Smooth muscle cell (in vitro differentiated cells): ENCODE results near the gene NDUFB4. TPM values are rescaled to one million over a fixed set of nuclear protein-coding genes. Genes with fewer than 3 reads are reported as not detected.

Experiments
- DNase-seq: peaks from one replicate; lab custom pipeline; 2025; ENCODE audit not compliant: unreplicated experiment; lab: John Stamatoyannopoulos, UW
- H2AFZ ChIP-seq: fragments of 200-600 bp; sonication (generic); 2 replicates; pipeline ENCODE4 v1.6.0; 2016; ENCODE audit warnings: antibody characterized with exemption, low read depth, mild to moderate bottlenecking
- H3F3A ChIP-seq: fragments of 200-600 bp; sonication (generic); 2 replicates; pipeline ENCODE4 v1.6.0; 2017; ENCODE audit warnings: antibody characterized with exemption, low read depth
- H3K27ac ChIP-seq: fragments of 200-600 bp; sonication (generic); 2 replicates; pipeline ENCODE4 v1.5.1; 2016; ENCODE audit warnings: low read depth, mild to moderate bottlenecking
- H3K27me3 ChIP-seq: fragments of 200-600 bp; sonication (generic); 2 replicates; pipeline ENCODE4 v1.6.1; 2016; ENCODE audit warnings: low read depth, mild to moderate bottlenecking
- H3K36me3 ChIP-seq: fragments of 200-600 bp; sonication (generic); 2 replicates; pipeline ENCODE4 v1.5.1; 2016; ENCODE audit warnings: low read depth
- H3K4me1 ChIP-seq: fragments of 200-600 bp; sonication (generic); 2 replicates; pipeline ENCODE4 v1.5.1; 2016; ENCODE audit warnings: low read depth
- H3K4me2 ChIP-seq: fragments of 200-600 bp; sonication (generic); 2 replicates; pipeline ENCODE4 v1.6.0; 2016; ENCODE audit warnings: mild to moderate bottlenecking
- H3K4me3 ChIP-seq: fragments of 200-600 bp; sonication (generic); 2 replicates; pipeline ENCODE4 v1.5.1; 2016; ENCODE audit warnings: mild to moderate bottlenecking
- H3K79me2 ChIP-seq: fragments of 200-600 bp; sonication (generic); 2 replicates; pipeline ENCODE4 v1.6.0; 2016; ENCODE audit warnings: low read depth, mild to moderate bottlenecking
- H3K9ac ChIP-seq: fragments of 200-600 bp; sonication (generic); 2 replicates; pipeline ENCODE4 v1.6.0; 2016; ENCODE audit warnings: low read depth
- H3K9me3 ChIP-seq: fragments of 200-600 bp; sonication (generic); replicated peaks from 2 replicates; pipeline ENCODE4 v1.5.1; 2016; ENCODE audit warnings: low read depth
- H4K20me1 ChIP-seq: fragments of 200-600 bp; sonication (generic); 2 replicates; pipeline ENCODE4 v1.6.0; 2016; ENCODE audit warnings: low read depth
- WGBS: methylation state at CpG from one replicate; pipeline ENCODE4 v1.1.7; 2016; ENCODE audit warnings: low lambda C conversion rate; 5-methylcytosine and 5-hydroxymethylcytosine counted together
- polyA plus RNA-seq: library from polyadenylated mRNA; unstranded; fragments of >200 nt; fragmentation: Nextera tagmentation; extraction: Ambion mirVana; gene quantifications from 2 replicates; pipeline ENCODE4 v1.2.1, GENCODE V29; 2016
- total RNA-seq: library from RNA; depleted of rRNA; stranded (reverse); fragments of >200 nt; gene quantifications from 2 replicates; pipeline ENCODE4 v1.2.3, GENCODE V29; 2014
- TF ChIP-seq, protein P1 (sequence below): fragments of 200-600 bp; sonication (generic); IDR thresholded peaks from 2 replicates; pipeline ENCODE4 v1.5.1; 2017; ENCODE audit warnings: borderline replicate concordance, mild to moderate bottlenecking, antibody characterized with exemption; ENCODE audit not compliant: insufficient read depth, poor library complexity, severe bottlenecking

Gene NDUFB4
- total and polyA plus RNA-seq, 2 experiments from 2014 or later: 270 to 493 TPM

GRCh38 chr3:120596853-120597223, 702 bp downstream of the NDUFB4 start:
- H4K20me1 ChIP-seq: peaks cover 21% of the 10 kb centered on the region
- H3K27me3 ChIP-seq: no peaks in the 10 kb centered on the region
- H3F3A ChIP-seq: peaks cover 36% of the 10 kb centered on the region
- 49% methylated on average over 3 of the region's 3 CpGs for WGBS
- peak overlapping the region; percentile 85 for H2AFZ ChIP-seq
- H3K4me1 ChIP-seq: peaks cover 17% of the 10 kb centered on the region
- peak overlapping the region; percentile 97 for H3K9ac ChIP-seq
- TF ChIP-seq, protein P1, sequence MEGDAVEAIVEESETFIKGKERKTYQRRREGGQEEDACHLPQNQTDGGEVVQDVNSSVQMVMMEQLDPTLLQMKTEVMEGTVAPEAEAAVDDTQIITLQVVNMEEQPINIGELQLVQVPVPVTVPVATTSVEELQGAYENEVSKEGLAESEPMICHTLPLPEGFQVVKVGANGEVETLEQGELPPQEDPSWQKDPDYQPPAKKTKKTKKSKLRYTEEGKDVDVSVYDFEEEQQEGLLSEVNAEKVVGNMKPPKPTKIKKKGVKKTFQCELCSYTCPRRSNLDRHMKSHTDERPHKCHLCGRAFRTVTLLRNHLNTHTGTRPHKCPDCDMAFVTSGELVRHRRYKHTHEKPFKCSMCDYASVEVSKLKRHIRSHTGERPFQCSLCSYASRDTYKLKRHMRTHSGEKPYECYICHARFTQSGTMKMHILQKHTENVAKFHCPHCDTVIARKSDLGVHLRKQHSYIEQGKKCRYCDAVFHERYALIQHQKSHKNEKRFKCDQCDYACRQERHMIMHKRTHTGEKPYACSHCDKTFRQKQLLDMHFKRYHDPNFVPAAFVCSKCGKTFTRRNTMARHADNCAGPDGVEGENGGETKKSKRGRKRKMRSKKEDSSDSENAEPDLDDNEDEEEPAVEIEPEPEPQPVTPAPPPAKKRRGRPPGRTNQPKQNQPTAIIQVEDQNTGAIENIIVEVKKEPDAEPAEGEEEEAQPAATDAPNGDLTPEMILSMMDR: no peak
- peak overlapping the region; percentile 91 for H3K27ac ChIP-seq
- peaks cover 35% of the 10 kb centered on the region for H3K79me2 ChIP-seq
- peak overlapping the region; percentile 78 for H3K4me3 ChIP-seq
- DNase-seq: no peak
- H3K4me2 ChIP-seq: peak overlapping the region; percentile 93
- peaks cover 11% of the 10 kb centered on the region for H3K36me3 ChIP-seq
- no peaks in the 10 kb centered on the region for H3K9me3 ChIP-seq

GRCh38 chr3:120597445-120598049, 1.4 kb downstream of the NDUFB4 start:
- Histone ChIP-seq H3K79me2 (peaks cover 35% of the 10 kb centered on the region), H3K27me3 (no peaks in the 10 kb centered on the region), H3K4me1 (peaks cover 17% of the 10 kb centered on the region), H4K20me1 (peaks cover 23% of the 10 kb centered on the region), H3K9me3 (no peaks in the 10 kb centered on the region), H3K27ac (peak overlapping the region; percentile 14), H3F3A (peaks cover 37% of the 10 kb centered on the region), H3K4me2 (peak overlapping the region; percentile 93), H2AFZ (no peak overlapping the region), H3K36me3 (peaks cover 11% of the 10 kb centered on the region), H3K4me3 (peak overlapping the region; percentile 78), H3K9ac (peak overlapping the region; percentile 43)
- no peak for DNase-seq
- TF ChIP-seq, protein P1: no peak
- 95% methylated on average over 1 of the region's 1 CpG for WGBS

- H3K4me1 ChIP-seq: peaks cover 17% of the 10 kb centered on the region
- no peaks in the 10 kb centered on the region for H3K27me3 ChIP-seq
- H3K4me2 ChIP-seq: peak overlapping the region; percentile 93
- H2AFZ ChIP-seq: no peak overlapping the region
- H3K4me3 ChIP-seq: peak overlapping the region; percentile 16
- H3K9ac ChIP-seq: peak overlapping the region; percentile 5
- H3K9me3 ChIP-seq: no peaks in the 10 kb centered on the region
- 90% methylated on average over 3 of the region's 3 CpGs for WGBS
- peaks cover 11% of the 10 kb centered on the region for H3K36me3 ChIP-seq
- TF ChIP-seq, protein P1: no peak
- H3K27ac ChIP-seq: peak overlapping the region; percentile 14
- peaks cover 35% of the 10 kb centered on the region for H3K79me2 ChIP-seq
- peaks cover 23% of the 10 kb centered on the region for H4K20me1 ChIP-seq
- no peak for DNase-seq
- H3F3A ChIP-seq: peaks cover 43% of the 10 kb centered on the region
These were observed 3.1 kb downstream of the NDUFB4 start for GRCh38 chr3:120599211-120599610.

DNA sequence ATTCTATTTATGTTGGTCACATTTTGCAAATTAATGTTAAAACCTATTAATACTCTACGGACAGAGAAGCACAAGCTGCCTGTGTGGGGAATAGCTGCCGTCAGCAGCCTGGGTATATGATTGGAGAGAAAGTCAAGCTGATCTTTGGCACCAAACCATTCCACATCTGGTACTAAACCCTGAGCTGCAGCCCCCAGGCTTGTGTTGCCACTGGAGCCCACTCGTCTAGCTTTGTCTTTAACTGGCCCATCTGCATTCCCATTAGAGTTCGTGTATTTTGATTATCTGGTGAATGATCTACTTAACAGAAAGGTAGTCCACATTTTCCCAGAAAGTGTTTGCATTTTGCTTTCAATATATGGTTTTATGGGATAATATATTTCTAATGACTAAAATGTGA, 5.4 kb downstream of the NDUFB4 start:
- no peaks in the 10 kb centered on the region for H3K27me3 ChIP-seq
- peaks cover 43% of the 10 kb centered on the region for H3F3A ChIP-seq
- no peak overlapping the region for H2AFZ ChIP-seq
- peaks cover 23% of the 10 kb centered on the region for H4K20me1 ChIP-seq
- peaks cover 17% of the 10 kb centered on the region for H3K4me1 ChIP-seq
- H3K27ac ChIP-seq: no peak overlapping the region
- peaks cover 32% of the 10 kb centered on the region for H3K79me2 ChIP-seq
- H3K9ac ChIP-seq: no peak overlapping the region
- TF ChIP-seq, protein P1: no peak
- WGBS: 69% methylated on average over 4 of the region's 4 CpGs
- no peak overlapping the region for H3K4me3 ChIP-seq
- no peak for DNase-seq
- no peak overlapping the region for H3K4me2 ChIP-seq
- no peaks in the 10 kb centered on the region for H3K9me3 ChIP-seq
- peaks cover 11% of the 10 kb centered on the region for H3K36me3 ChIP-seq
